ENCODE data around the gene NFE2L3.

Gene NFE2L3

GRCh38 chr7:26169271-26169670 lies 17.3 kb downstream of the NFE2L3 start:
- Histone ChIP-seq H3K9me3 (ENCODE audit: insufficient read depth, low read depth, low read length) (no peaks in the 10 kb centered on the region), H3K9ac (ENCODE audit: low read depth, low read length, poor library complexity, severe bottlenecking) (no peak overlapping the region), H4K20me1 (ENCODE audit: insufficient read depth, low read length, poor library complexity, severe bottlenecking) (no peaks in the 10 kb centered on the region), H2AFZ (ENCODE audit: low read length) (no peak overlapping the region), H3K4me2 (ENCODE audit: low read depth, low read length, poor library complexity, severe bottlenecking) (no peak overlapping the region), H3K4me1 (ENCODE audit: insufficient read depth, low read length, poor library complexity, severe bottlenecking) (peaks cover 12% of the 10 kb centered on the region), H3K27me3 (ENCODE audit: insufficient read depth, low read length, poor library complexity, severe bottlenecking) (no peaks in the 10 kb centered on the region), H3K9me2 (replicated peaks; ENCODE audit: low read depth, low read length) (no peaks in the 10 kb centered on the region), H3F3A (ENCODE audit: low read depth) (no peaks in the 10 kb centered on the region), H3K36me3 (ENCODE audit: insufficient read depth, low read length) (no peaks in the 10 kb centered on the region), H3K79me2 (ENCODE audit: insufficient read depth, low read length) (no peaks in the 10 kb centered on the region), H3K4me3 (ENCODE audit: low read length, poor library complexity, severe bottlenecking) (no peak overlapping the region)
- no peak for TF ChIP-seq EZH2phosphoT487 (IDR thresholded peaks at IDR 0.05; ENCODE audit: borderline replicate concordance)
- no peak for TF ChIP-seq CTCF (conservative IDR thresholded peaks at IDR 0.05; ENCODE audit: low read length)

GRCh38 chr7:26170663-26171062 lies 18.7 kb downstream of the NFE2L3 start:
- no peak overlapping the region for H3K9ac ChIP-seq (ENCODE audit: low read depth, low read length, poor library complexity, severe bottlenecking)
- H2AFZ ChIP-seq (ENCODE audit: low read length): no peak overlapping the region
- peaks cover 12% of the 10 kb centered on the region for H3K4me1 ChIP-seq (ENCODE audit: insufficient read depth, low read length, poor library complexity, severe bottlenecking)
- H3F3A ChIP-seq (ENCODE audit: low read depth): no peaks in the 10 kb centered on the region
- H3K4me2 ChIP-seq (ENCODE audit: low read depth, low read length, poor library complexity, severe bottlenecking): no peak overlapping the region
- H3K36me3 ChIP-seq (ENCODE audit: insufficient read depth, low read length): no peaks in the 10 kb centered on the region
- no peaks in the 10 kb centered on the region for H4K20me1 ChIP-seq (ENCODE audit: insufficient read depth, low read length, poor library complexity, severe bottlenecking)
- H3K79me2 ChIP-seq (ENCODE audit: insufficient read depth, low read length): no peaks in the 10 kb centered on the region
- no peak overlapping the region for H3K4me3 ChIP-seq (ENCODE audit: low read length, poor library complexity, severe bottlenecking)
- TF ChIP-seq CTCF (conservative IDR thresholded peaks at IDR 0.05; ENCODE audit: low read length) (no peak), EZH2phosphoT487 (IDR thresholded peaks at IDR 0.05; ENCODE audit: borderline replicate concordance) (no peak)
- H3K9me2 ChIP-seq (replicated peaks; ENCODE audit: low read depth, low read length): no peaks in the 10 kb centered on the region
- no peaks in the 10 kb centered on the region for H3K9me3 ChIP-seq (ENCODE audit: insufficient read depth, low read depth, low read length)
- H3K27me3 ChIP-seq (ENCODE audit: insufficient read depth, low read length, poor library complexity, severe bottlenecking): no peaks in the 10 kb centered on the region

- H3K9ac ChIP-seq (ENCODE audit: low read depth, low read length, poor library complexity, severe bottlenecking): no peak overlapping the region
- no peaks in the 10 kb centered on the region for H4K20me1 ChIP-seq (ENCODE audit: insufficient read depth, low read length, poor library complexity, severe bottlenecking)
- no peak overlapping the region for H2AFZ ChIP-seq (ENCODE audit: low read length)
- H3K27me3 ChIP-seq (ENCODE audit: insufficient read depth, low read length, poor library complexity, severe bottlenecking): no peaks in the 10 kb centered on the region
- TF ChIP-seq CTCF (conservative IDR thresholded peaks at IDR 0.05; ENCODE audit: low read length) (no peak), EZH2phosphoT487 (IDR thresholded peaks at IDR 0.05; ENCODE audit: borderline replicate concordance) (no peak)
- H3F3A ChIP-seq (ENCODE audit: low read depth): no peaks in the 10 kb centered on the region
- H3K4me1 ChIP-seq (ENCODE audit: insufficient read depth, low read length, poor library complexity, severe bottlenecking): peaks cover 10% of the 10 kb centered on the region
- no peaks in the 10 kb centered on the region for H3K36me3 ChIP-seq (ENCODE audit: insufficient read depth, low read length)
- no peak overlapping the region for H3K4me2 ChIP-seq (ENCODE audit: low read depth, low read length, poor library complexity, severe bottlenecking)
- no peaks in the 10 kb centered on the region for H3K9me3 ChIP-seq (ENCODE audit: insufficient read depth, low read depth, low read length)
- no peaks in the 10 kb centered on the region for H3K9me2 ChIP-seq (replicated peaks; ENCODE audit: low read depth, low read length)
- no peaks in the 10 kb centered on the region for H3K79me2 ChIP-seq (ENCODE audit: insufficient read depth, low read length)
- no peak overlapping the region for H3K4me3 ChIP-seq (ENCODE audit: low read length, poor library complexity, severe bottlenecking)
Measured at GRCh38 chr7:26171601-26172000, 19.6 kb downstream of the NFE2L3 start.
